HL-60 (cell line): ENCODE measurements around the gene LRP2.

Experiments
- DNase-seq, 2 experiments: peaks; one replicate each; pipeline ENCODE4 v3.0.0-alpha.2; 2010 to 2020; ENCODE audit warnings: low read depth in 1 of 2, low spot score in 1 of 2
- H3K27ac ChIP-seq: fragments of 250-450 bp; sonication (Bioruptor Pico); replicated peaks from 2 replicates; pipeline ENCODE4 v1.5.1; 2020; ENCODE audit warnings: mild to moderate bottlenecking, moderate library complexity
- H3K27me3 ChIP-seq: fragments of 250-450 bp; sonication (Bioruptor Pico); 2 replicates; pipeline ENCODE4 v1.5.1; 2021; ENCODE audit warnings: mild to moderate bottlenecking, moderate library complexity; ENCODE audit not compliant: insufficient read depth, poor library complexity, severe bottlenecking
- H3K4me3 ChIP-seq: replicated peaks from 2 replicates; pipeline ENCODE4 v1.5.1; 2011; ENCODE audit warnings: mild to moderate bottlenecking, control low read depth, low read length; ENCODE audit not compliant: insufficient read depth
- CTCF ChIP-seq: IDR thresholded peaks from one replicate; pipeline ENCODE4 v1.5.1; 2011; ENCODE audit warnings: low read length, control low read depth, inconsistent platforms; ENCODE audit not compliant: insufficient read depth
- GABPA ChIP-seq: IDR thresholded peaks from 2 replicates; pipeline ENCODE4 v1.6.1; 2012; ENCODE audit warnings: low read depth
- POLR2AphosphoS5 ChIP-seq: IDR thresholded peaks from 2 replicates; pipeline ENCODE4 v1.6.1; 2012; ENCODE audit warnings: low read depth
- REST ChIP-seq: IDR thresholded peaks from 2 replicates; pipeline ENCODE4 v1.6.1; 2012; ENCODE audit warnings: low read depth; ENCODE audit not compliant: insufficient replicate concordance
- SPI1 ChIP-seq: IDR thresholded peaks from 2 replicates; pipeline ENCODE4 v1.6.1; 2012; ENCODE audit warnings: low read depth, mild to moderate bottlenecking, borderline replicate concordance

Gene LRP2

GRCh38 chr2:169324581-169325260 is 37.6 kb downstream of the LRP2 start:
- H3K27ac ChIP-seq, result no peak overlapping the region

GRCh38 chr2:169323841-169324240 is 38.5 kb downstream of the LRP2 start:
- TF ChIP-seq GABPA (no peak), POLR2AphosphoS5 (no peak), SPI1 (no peak), CTCF (no peak), REST (no peak)
- peaks cover 3% of the 10 kb centered on the region for H3K27me3 ChIP-seq
- DNase-seq, result no peak
- H3K27ac ChIP-seq, result no peak overlapping the region
- no peak overlapping the region for H3K4me3 ChIP-seq

More at GRCh38 chr2:169324581-169325260, 37.6 kb downstream of the LRP2 start:
- no peaks in the 10 kb centered on the region for H3K27me3 ChIP-seq
- TF ChIP-seq POLR2AphosphoS5 (no peak), REST (no peak), CTCF (no peak), GABPA (no peak), SPI1 (no peak)
- no peak overlapping the region for H3K4me3 ChIP-seq
- no peak for DNase-seq

GRCh38 chr2:169320561-169320960 is 41.8 kb downstream of the LRP2 start:
- no peak for DNase-seq
- peaks cover 3% of the 10 kb centered on the region for H3K27me3 ChIP-seq
- TF ChIP-seq REST (no peak), POLR2AphosphoS5 (no peak), SPI1 (no peak), GABPA (no peak), CTCF (no peak)

More at GRCh38 chr2:169320561-169320960, 41.8 kb downstream of the LRP2 start:
- no peak overlapping the region for H3K27ac ChIP-seq
- no peak overlapping the region for H3K4me3 ChIP-seq
